Prostate gland (tissue), 2 donors: Measurements from ENCODE around the gene SLC6A6. TPM values are rescaled to one million over a fixed set of nuclear protein-coding genes. Genes with fewer than 3 reads are reported as not detected.

Experiments
- DNase-seq: peaks from one replicate; pipeline ENCODE4 v3.0.0-alpha.2; 2019; ENCODE audit warnings: low spot score
- H3K27ac ChIP-seq, 2 donors: fragments of 200-600 bp; sonication (generic); 2 replicates each; pipeline ENCODE4 v1.5.1; 2017 to 2019
- H3K27me3 ChIP-seq: fragments of 200-600 bp; sonication (generic); replicated peaks from 2 replicates; pipeline ENCODE4 v1.5.1; 2019; ENCODE audit not compliant: insufficient read depth
- H3K36me3 ChIP-seq, 2 donors: fragments of 200-600 bp; sonication (generic); 1 replicate in 1 of 2; 2 replicates in 1 of 2; pipeline versions ENCODE4 v1.5.1 to v1.8.1; 2017 to 2019
- H3K4me1 ChIP-seq: fragments of 200-600 bp; sonication (generic); replicated peaks from 2 replicates; pipeline ENCODE4 v1.5.1; 2019
- H3K4me3 ChIP-seq, 2 donors: fragments of 200-600 bp; sonication (generic); 2 replicates each; pipeline ENCODE4 v1.5.1; 2017 to 2019
- H3K9me3 ChIP-seq: fragments of 200-600 bp; sonication (generic); 2 replicates; pipeline ENCODE4 v1.5.1; 2017
- CTCF ChIP-seq, 4 experiments: fragments of 200-600 bp in 2 of 4; fragments of 450-650 bp in 2 of 4; sonication (generic) in 2 of 4; IDR thresholded peaks; 1 replicate in 3 of 4; 2 replicates in 1 of 4; pipeline ENCODE4 v1.5.1; 2016 to 2019; ENCODE audit warnings: antibody characterized with exemption in 4 of 4, mild to moderate bottlenecking in 2 of 4, moderate library complexity in 2 of 4
- POLR2A ChIP-seq: fragments of 450-650 bp; IDR thresholded peaks from one replicate; pipeline ENCODE4 v1.6.1; 2016; ENCODE audit warnings: antibody characterized with exemption, mild to moderate bottlenecking
- POLR2AphosphoS5 ChIP-seq: sonication (generic); formaldehyde crosslinking; IDR thresholded peaks from one replicate; pipeline ENCODE4 v1.6.1; 2017; ENCODE audit warnings: antibody characterized with exemption
- WGBS: methylation state at CpG from one replicate; pipeline ENCODE4 v1.1.5; 2018; 5-methylcytosine and 5-hydroxymethylcytosine counted together
- intact Hi-C: fragments of 100-400 bp; cut with DNase I; formaldehyde crosslinking; loops from one replicate; pipeline ENCODE4 v1.14.2; 2022
- small RNA-seq, 2 donors: library from RNA; depleted of rRNA; stranded (forward); fragments of <200 nt; gene quantifications; one replicate each; pipeline ENCODE3, GENCODE V24; 2016
- total RNA-seq, 2 donors: library from RNA; depleted of rRNA; stranded (reverse); fragments of >200 nt; gene quantifications; one replicate each; pipeline ENCODE4 v1.1.0, GENCODE V29; 2016

SLC6A6 gene
- total RNA-seq, 2 donors from 2014 or later, result 6.9 to 24.5 TPM

- Histone ChIP-seq H3K27me3 (no peaks in the 10 kb centered on the region), H3K27ac (no peak overlapping the region), H3K4me3 (no peak overlapping the region), H3K4me1 (no peaks in the 10 kb centered on the region), H3K9me3 (no peaks in the 10 kb centered on the region), H3K36me3 (no peaks in the 10 kb centered on the region)
- intact Hi-C loops, result no loop called here
- TF ChIP-seq POLR2AphosphoS5 (no peak), POLR2A (no peak), CTCF (IDR thresholded peaks at IDR 0.05) (no peak)
- WGBS, result 97% methylated on average over 9 of the region's 10 CpGs
- DNase-seq, result no peak
Observed at GRCh38 chr3:14537590-14538450, 135.4 kb downstream of the SLC6A6 start.

GRCh38 chr3:14538451-14539088 lies 136.2 kb downstream of the SLC6A6 start:
- WGBS, result 84% methylated on average over 3 of the region's 3 CpGs
- H3K4me3 ChIP-seq, result no peak overlapping the region
- H3K4me1 ChIP-seq, result no peaks in the 10 kb centered on the region
- H3K27ac ChIP-seq, result no peak overlapping the region
- H3K36me3 ChIP-seq, result no peaks in the 10 kb centered on the region
- H3K9me3 ChIP-seq, result no peaks in the 10 kb centered on the region
- intact Hi-C loops, result no loop called here
- no peak for TF ChIP-seq POLR2AphosphoS5
- no peak for TF ChIP-seq POLR2A
- no peak for DNase-seq
- H3K27me3 ChIP-seq, result no peaks in the 10 kb centered on the region

Small RNAs within 50 kb of the gene (small RNA-seq; reads per million reads assigned to genes)
- gene RNA5SP124 (0.70 to 4.7 reads per million in 2 donors), gene RNU6-905P (0 reads per million in 2 donors)

Other genes with a start within 250 kb of the SLC6A6 start
- gene XPC, start 224.0 kb upstream of the SLC6A6 start, total RNA-seq, result 10 to 100 TPM; 41.1 to 53.2 TPM
- gene LSM3, start 223.8 kb upstream of the SLC6A6 start, total RNA-seq, result 10 to 100 TPM; 15.0 to 15.1 TPM
- gene GRIP2, start 137.7 kb downstream of the SLC6A6 start, total RNA-seq, result under 1 TPM; 0.27 to 0.62 TPM
- 10 to 100 TPM; 12.3 to 25.2 TPM for gene CCDC174, start 249.2 kb downstream of the SLC6A6 start, total RNA-seq